NCI-H526 treated with DMSO at 0.1 percent for 48 hours (cell line): ENCODE results near the gene RNF150.

ENCODE experiments used
- DNase-seq: peaks from one replicate; lab custom pipeline; 2025; lab: John Stamatoyannopoulos, UW

RNF150 gene

GRCh38 chr4:141131723-141132071 is 1.6 kb downstream of the RNF150 start:
- peak; percentile 38 for DNase-seq

GRCh38 chr4:141130947-141131605 is 2.2 kb downstream of the RNF150 start:
- DNase-seq = no peak

- no peak for DNase-seq
Observed at GRCh38 chr4:141127884-141128283, 5.4 kb downstream of the RNF150 start.

- no peak for DNase-seq
Observed at GRCh38 chr4:141126769-141127168, 6.5 kb downstream of the RNF150 start.

GRCh38 chr4:141124224-141124623 is 9.0 kb downstream of the RNF150 start:
- DNase-seq = no peak

- DNase-seq = no peak
Observed at GRCh38 chr4:141121768-141122454, 11.4 kb downstream of the RNF150 start.

- DNase-seq = no peak
Observed at GRCh38 chr4:141121101-141121500, 12.2 kb downstream of the RNF150 start.

- DNase-seq = no peak
Observed at GRCh38 chr4:141120036-141120593, 13.2 kb downstream of the RNF150 start.

GRCh38 chr4:141119071-141119470 is 14.2 kb downstream of the RNF150 start:
- no peak for DNase-seq

- no peak for DNase-seq
Observed at GRCh38 chr4:141118381-141118780, 14.9 kb downstream of the RNF150 start.

- no peak for DNase-seq
Observed at GRCh38 chr4:141117935-141118334, 15.3 kb downstream of the RNF150 start.

- no peak for DNase-seq
Observed at GRCh38 chr4:141109983-141110382, 23.3 kb downstream of the RNF150 start.

- DNase-seq = no peak
Observed at GRCh38 chr4:141107927-141108326, 25.3 kb downstream of the RNF150 start.

GRCh38 chr4:141102367-141102766 is 30.9 kb downstream of the RNF150 start:
- no peak for DNase-seq

GRCh38 chr4:141101511-141101910 is 31.8 kb downstream of the RNF150 start:
- DNase-seq = no peak

GRCh38 chr4:141099326-141099725 is 33.9 kb downstream of the RNF150 start:
- no peak for DNase-seq

- DNase-seq = no peak
Observed at GRCh38 chr4:141098163-141098562, 35.1 kb downstream of the RNF150 start.

- no peak for DNase-seq
Observed at GRCh38 chr4:141090473-141090872, 42.8 kb downstream of the RNF150 start.

GRCh38 chr4:141081921-141082395 is 51.3 kb downstream of the RNF150 start:
- DNase-seq = no peak

GRCh38 chr4:141080668-141081067 is 52.6 kb downstream of the RNF150 start:
- no peak for DNase-seq

- DNase-seq = no peak
Observed at GRCh38 chr4:141079393-141079930, 53.8 kb downstream of the RNF150 start.

- DNase-seq = no peak
Observed at GRCh38 chr4:141078871-141079270, 54.4 kb downstream of the RNF150 start.

GRCh38 chr4:141077611-141078225 is 55.6 kb downstream of the RNF150 start:
- DNase-seq = no peak
